Epidermal melanocyte (primary cell): ENCODE results near the gene GUCY1B1.

Experiments used
- DNase-seq: peaks from one replicate; pipeline ENCODE4 v3.0.0; 2011; ENCODE audit warnings: low spot score; ENCODE audit not compliant: insufficient read length

GUCY1B1 gene

DNA sequence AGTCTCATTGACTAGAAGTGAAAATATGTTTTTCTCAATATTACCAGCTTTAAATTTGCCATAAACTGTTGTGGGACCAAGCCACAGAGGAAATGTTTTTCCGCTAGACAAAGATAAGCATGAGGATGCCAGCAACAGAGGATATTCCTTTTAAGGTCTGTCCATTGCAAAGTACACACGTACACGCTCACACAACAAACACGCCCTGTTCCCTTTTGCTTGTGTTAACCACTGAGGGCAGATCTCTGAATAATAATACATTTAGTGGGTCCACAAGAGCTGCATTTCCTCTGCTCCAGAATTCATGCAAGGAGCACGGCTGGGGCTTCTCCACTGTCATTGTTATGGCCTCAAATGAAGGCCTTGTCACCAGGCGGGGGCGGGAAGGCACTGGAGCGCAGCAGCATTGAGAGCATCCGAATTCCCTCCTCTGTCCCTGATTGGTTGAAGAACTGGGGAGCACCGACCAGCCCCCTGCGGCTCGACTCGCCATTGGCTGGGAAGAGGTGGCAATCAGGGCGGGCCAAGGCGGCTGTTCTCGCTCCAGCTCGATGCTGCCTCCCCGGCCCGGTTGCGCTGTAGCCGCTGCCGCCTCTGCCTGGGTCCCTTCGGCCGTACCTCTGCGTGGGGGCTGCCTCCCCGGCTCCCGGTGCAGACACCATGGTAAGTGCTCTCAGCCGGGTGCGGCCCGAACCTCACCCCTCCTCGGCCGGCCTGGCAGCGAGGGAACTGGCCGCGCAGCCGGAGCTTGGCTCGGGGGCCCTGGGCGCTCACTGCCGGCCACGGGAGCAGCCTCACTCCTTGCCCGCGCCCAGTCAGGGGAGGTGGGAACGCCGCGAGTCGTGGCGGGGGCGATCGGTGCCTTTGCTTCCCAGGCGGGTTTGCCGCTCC, at the start of gene GUCY1B1:
TSS of gene GUCY1B1 (plus strand) at position 541 of the 891 bp plus-strand sequence. CDS start at position 661, 120 bp downstream.
- peak; percentile 95 for DNase-seq

DNA sequence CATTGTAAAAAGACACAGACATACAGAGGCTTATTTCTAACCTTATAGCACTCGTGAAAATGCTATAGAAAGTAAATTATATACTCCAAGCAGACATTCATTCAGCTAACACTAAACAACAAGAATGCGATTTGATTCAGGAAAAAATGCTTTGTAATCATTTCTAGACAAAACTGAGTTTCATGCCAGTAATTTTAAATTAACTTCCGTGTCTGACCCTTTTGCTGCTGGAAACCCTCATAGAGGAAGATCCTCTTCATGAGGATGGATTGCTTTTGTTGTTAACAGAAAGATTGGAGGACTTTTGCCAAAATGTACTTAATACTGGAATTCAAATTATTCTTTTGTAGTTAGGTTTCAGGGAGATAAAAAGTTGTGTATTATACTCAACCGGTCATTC, 48.9 kb upstream of the GUCY1B1 start:
- no peak for DNase-seq

DNA sequence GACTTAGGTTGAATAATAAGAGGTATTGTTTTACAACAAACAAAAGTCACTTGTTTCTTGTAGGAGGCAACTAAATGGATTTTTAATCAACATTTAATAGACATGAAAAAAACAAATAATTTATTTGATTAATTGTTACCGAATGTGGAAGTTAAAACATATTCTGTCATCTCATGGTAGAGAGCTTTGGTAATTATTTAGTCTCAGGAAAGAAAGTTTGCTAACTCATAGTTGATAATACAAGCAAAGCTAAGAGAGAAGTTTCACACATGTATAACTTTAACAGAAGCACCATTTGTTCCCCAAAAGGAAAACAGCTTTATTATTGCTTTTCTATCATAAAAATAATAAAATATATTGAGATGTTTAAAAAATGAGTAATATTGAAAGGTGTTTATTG, 47.3 kb upstream of the GUCY1B1 start:
- DNase-seq, result no peak

DNA sequence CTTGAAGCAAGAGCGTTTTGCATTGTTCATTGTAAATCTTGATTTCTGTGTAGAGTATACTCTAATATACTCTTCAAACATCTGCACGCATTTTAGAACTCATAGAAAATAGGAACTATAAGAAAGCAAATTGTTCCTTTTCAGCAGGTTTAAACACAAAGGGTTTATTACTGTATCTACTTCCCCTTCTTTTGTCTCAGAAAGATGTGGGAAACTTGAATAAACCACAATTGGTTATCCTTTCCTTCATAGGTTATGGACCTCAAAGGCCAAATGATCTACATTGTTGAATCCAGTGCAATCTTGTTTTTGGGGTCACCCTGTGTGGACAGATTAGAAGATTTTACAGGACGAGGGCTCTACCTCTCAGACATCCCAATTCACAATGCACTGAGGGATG, 46.0 kb upstream of the GUCY1B1 start:
- DNase-seq, result no peak

DNA sequence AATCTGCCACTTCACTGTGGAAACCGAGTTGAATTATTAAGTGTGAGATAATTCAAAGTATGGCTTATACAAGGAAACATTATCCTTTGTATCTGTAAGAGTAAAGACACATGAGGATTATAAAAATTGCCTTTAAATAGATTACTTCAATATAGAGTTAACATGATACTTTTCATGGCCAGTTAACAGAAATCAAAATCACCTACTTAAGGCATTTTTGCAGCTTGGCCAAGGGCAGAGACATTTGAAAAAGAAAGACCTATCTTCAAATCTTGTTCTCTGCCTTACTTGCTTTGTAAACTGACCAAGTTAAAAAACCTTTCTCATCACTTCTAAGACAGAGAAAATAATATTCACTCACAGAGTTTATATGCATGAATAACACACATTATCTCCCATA, 44.9 kb upstream of the GUCY1B1 start:
- DNase-seq, result no peak

DNA sequence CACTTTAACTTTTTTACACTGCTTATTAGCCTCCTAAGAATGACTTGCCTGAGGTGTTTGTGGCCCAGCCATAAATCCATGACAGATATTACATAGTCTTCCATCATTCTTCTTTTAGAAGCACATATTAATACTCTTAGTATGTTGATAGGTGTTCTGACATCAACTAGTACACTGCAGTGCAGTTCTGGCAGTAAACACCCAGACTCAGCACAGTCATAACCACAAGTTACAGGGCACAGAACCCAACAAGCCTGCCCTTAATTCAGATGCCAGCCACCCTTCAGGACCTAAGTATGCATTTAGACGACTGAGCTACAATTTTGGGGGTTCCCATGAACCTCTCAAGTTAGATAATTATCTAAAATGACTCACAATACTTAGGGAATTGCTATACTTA, 36.5 kb upstream of the GUCY1B1 start:
- no peak for DNase-seq

DNA sequence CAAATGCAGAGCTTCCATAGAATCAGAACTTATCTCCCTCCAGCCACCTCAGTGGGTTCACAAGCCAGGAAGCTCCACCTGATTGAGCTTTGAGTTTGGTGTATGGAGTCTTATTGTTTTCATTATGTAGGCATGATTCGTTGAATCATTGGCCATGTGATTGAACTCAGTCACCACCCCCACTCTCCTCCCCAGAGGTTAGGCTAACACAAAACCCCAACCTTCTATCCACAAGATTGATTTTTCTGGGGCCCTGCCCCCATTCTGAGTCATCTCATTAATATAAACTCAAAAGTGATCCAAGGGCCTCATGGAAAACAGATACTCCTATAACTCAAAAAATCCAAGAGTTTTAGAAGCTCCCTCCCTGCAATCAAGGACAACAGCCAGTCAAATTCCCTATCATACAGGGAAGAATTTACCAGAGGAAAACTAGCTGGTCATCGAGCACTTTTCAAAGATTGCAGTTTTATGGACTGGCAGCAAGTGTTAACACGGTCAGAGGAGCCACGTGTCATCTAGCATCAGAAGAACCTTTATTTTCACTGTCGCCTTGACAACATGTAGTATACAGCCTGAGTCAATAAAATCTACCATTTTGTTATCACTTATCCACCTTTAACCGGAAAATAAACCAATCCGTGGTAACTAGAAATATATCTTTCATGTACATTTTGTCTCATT, 35.9 kb upstream of the GUCY1B1 start:
- no peak for DNase-seq

DNA sequence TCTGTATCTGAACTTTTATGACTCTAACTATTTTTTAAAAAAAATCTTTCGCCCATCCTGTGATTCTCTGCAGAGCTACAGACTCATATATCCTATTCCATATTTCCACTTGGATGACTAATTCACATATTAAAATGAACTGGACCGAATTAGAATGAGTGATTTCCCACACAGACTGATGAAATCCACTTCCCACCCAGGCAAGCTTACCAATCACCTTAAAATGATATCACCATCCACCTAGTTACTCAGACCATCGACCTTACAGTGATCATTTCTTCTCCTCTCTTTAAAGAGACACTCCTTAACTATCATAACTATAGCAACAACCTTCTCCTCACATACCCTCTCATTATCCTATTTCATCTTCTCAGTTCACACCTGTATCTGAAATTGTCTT, 34.1 kb upstream of the GUCY1B1 start:
- no peak for DNase-seq

DNA sequence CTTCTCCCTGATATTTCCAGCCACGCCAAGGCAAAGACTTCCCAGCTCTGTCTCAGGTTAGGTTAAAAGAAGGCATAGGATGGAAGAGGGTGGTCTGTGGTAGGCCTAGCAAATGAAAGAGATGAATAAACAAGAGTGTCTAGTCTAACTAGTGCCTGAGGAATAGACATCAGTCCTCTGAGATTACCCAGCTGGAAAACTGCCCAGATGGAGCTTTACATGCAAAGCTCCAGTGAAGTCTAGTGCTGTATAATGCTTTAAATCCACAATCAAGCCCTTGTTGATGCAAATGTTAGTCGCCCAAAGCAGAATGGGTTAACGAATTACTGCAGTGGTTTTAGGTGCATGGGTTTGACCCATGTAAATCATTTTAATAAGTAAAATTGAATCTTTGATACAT, 24.8 kb upstream of the GUCY1B1 start:
- DNase-seq, result no peak

DNA sequence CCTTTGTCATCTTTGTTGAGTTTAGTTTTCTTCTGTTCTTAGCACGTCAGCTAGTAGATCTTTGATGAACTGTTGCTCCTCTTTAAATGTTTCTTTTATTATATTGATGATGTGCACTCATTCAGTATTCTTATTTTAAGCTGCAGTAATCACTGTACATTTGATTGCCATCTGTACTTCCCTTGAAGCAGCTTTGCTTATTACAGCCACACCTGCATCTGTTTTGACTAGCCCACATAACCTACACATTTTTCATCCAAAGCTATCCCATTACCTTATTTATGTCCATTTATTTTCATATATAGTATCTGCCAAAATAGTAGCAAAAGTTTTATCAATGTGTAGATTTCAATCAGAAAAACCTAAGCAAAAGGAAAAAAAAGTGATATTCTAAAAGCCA, 23.9 kb upstream of the GUCY1B1 start:
- no peak for DNase-seq

DNA sequence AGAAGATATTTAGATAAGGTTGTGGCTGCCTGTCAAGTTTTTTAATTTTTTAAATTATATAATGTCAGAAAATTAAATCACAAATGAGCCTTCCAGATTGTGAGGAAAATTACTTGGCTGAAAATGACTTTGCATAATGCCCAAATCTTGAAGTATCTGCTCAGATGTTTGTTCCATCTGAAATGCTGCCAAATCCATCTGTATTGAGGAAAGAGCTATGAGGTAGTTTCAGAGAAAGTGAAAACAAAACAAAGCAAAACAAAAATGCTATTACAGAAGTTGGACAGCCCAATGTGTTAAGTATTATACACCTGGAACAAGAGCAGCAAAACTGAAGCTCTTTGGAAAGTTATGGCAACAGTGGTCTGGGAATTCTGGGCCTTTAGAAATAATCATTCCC, 23.3 kb upstream of the GUCY1B1 start:
- no peak for DNase-seq

DNA sequence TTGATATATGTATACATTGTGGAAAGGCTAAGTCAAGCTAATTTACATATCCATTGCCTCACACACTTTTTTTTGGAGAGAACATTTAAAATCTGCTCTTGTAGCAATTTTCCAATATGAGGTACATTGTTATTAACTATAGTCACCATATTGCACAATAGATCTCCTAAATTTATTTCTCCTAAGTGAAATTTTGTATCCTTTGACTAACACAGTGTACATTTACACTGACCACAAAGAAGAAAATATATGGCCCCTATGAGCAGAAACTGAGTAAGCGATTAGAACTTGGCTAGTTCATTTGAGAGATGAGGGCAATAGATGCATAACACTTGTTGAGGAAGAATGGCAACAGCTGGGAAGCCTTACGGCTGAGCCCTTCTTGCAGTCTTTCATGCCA, 20.3 kb upstream of the GUCY1B1 start:
- no peak for DNase-seq

DNA sequence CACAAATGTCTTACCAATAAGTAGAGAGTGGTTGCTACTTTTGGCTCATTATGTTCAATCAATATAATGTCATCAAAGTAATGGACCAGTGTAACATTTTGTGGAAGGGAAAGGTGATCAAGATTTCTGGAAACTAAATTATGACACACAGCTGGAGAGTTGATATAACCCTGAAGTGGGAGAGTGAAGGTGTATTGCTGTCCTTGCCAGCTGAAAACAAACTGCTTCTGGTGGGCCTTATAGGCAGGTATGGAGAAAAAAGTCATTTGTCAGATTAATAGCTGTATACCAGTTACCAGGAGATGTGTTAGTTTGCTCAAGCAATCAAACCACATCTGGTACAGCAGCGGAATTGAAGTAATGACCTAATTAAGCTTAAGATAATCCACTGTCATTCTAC, 17.3 kb upstream of the GUCY1B1 start:
- no peak for DNase-seq

DNA sequence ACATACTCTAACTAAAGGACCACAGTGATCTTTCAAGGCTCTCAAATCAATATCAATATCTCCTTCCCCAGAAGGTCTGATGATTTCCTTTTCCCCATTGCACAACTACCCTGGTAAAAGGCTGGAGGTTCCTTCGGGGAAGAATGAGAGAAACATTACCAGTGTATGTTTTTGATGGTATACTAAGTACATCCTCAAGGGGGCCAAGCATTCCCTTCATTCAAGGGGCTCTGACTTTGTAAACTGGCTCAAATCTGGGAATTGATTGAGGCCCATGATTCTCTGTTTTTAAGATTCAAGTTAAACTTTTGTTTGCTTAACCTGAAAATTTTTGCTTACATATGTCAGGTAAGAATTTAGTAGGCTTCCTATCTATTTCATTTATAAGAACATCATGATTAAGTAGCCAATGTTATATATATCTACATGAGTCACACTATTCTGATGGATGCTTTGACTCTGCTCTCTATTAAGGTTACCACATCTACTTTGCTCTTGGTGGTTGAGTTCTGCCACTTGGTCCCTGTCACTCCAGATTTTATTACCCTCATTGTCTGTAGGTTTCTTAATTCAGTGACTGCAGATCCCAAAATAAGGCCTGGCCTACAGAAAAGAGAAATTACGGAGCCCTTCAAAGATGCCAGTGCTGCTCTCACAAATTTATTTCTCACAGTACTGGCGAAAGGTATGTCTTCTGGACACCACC, 16.4 kb upstream of the GUCY1B1 start:
- DNase-seq, result no peak

DNA sequence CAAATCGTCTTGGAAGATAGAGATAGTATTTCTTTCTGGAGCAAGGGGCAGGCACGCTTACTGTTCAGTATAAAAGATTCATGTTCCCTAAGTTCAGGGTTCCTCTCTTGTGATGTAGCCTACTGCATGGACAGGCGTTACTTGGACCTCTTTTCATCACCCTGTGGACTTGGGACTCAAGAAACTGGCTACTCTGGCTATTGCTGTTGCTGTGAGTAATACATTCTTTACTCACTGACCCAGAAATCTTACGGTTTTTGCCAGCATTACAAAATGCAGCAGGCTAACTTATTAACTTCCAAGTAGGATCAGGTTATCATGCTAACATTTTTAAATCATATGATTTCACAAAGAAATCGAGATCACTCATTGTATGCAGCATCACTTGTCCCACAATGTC, 12.8 kb upstream of the GUCY1B1 start:
- no peak for DNase-seq

DNA sequence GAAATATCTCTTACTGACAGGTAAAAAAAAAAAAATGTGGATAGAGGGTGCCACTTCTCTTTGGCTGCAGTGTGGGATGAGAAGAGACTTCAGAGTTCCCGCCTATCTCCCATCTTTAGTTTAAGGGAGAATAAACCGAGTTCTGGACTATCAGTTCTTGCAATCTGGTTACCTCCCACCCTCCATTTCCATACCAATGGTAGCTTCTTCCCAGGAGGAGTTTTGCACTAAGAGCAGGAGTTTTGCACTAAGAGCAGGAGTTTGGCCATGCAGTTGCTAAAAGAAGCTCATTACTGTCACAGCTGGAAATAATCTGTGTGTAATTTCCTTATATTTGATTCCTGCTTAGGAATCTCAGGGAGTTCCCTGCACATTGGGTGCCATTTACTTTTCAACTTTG, 10.8 kb upstream of the GUCY1B1 start:
- no peak for DNase-seq

DNA sequence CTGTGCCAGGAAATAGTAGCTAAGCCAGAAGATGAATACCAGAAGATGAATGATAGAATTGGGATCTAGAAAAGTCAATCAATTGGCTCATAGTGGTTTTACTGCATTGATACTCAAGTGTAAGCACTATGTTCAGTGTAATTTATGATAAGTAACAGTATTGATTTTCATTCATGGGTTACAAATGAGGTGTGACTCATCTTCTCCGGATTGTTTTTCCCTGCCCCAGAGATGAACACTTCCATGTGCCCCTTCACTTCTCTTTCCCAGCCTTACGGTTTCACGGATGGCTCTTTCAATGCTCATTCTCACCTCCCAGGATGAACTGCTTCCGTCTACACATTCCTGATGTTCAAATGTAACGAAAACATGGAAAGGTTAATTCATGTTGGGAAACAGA, 9.8 kb upstream of the GUCY1B1 start:
- no peak for DNase-seq

DNA sequence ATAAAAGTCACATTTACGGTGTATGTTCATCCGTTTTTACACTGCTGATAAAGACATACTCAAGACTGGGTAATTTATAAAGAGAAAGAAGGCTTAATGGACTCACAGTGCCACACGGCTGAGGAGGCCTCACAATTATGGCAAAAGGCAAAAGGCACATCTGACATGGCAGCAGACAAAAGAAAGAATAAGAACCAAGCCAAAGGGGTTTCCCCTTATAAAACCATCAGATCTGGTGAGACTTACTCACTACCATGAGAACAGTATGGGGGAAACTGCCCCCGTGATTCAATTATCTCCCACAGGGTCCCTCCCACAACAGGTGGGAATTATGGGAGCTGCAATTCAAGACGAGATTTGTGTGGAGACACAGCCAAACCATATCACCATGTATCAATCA, 7.3 kb upstream of the GUCY1B1 start:
- DNase-seq, result no peak

DNA sequence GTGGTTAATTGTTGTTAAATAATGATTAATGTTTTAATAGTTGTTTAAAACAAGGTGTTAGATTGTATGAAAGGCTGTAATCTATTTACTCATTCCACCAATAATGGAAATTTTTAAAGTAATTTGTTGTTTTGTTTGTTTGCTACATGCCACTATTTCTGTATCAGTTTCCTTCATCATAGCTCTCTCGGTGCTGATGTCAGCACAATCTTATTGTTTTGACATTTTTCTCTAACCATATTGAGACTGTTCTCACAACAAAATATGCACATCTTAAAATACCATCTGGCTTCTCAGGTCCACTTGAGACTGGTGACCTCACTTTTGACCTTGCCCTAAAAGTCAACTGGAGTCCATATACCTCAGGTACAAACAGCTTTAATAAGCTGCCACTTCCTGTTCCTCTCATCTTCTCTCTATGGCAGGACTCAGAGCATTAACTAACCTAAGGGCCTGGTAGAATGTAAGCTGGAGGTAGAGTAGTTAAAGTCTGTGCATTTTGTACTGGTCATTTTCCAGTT, 1.0 kb upstream of the GUCY1B1 start:
- DNase-seq, result no peak

DNA sequence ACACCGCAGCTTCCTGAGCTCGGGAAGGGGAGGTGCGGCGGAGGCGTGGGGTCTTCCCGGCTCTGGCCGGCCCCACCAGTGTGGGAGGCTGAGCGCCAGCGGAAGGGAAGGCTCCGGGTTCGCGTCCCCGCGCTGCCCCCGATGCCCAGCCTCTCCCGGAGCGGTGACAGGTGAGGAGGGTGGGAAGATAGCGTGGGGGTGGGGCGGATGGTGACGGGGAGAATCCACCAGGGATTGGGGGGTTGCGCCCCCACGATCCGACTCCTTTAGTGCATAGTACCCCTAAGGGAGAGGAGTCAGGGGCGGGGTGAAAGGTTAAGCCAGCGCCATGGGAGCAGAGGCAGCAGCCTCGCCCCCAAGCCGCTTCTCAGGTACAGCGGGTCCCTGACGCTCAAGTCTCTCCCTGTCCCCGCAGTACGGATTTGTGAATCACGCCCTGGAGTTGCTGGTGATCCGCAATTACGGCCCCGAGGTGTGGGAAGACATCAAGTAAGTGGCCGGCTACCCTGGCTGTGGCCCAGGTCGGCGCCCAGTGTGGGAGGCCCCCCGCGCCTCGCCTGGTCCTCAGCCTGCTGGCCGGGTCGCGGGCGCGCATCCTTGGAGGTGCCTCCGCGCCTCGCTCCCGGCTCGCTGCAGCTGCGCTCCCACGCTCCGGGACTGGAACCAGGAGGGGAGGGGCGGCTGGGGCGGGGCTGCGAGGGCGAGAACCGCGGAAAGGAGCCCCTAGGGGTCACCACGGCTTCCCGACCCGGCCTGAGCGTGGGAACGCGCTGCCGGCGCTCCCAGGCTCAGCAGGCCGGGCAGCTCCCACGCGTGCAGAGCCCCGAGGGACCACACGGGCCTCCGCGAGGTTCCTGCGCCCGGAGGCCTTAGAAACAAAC, 791 bp downstream of the GUCY1B1 start:
- no peak for DNase-seq

DNA sequence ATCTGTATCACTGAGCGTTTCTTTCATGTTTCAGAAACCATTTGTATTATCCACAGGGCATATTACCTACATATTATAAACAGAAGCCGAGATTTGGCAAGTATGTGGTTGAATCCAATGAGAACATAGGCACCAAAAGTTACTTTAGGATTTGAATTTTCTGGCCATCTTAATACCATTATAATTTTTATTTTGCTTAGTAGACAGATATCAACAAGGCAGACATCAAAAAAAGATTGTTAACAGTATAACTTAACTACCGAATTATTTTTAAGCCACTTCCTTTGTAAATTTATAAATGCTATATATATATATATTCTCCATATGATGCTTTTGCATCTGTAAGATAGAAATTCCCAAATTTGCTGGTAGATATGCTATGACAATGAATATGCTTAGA, 2.2 kb downstream of the GUCY1B1 start:
- no peak for DNase-seq
